GM18511 (cell line): Measurements from ENCODE around the gene ACTN2.

Source experiments
- ATAC-seq: cut with Tn5 transposase; IDR thresholded peaks from one replicate; pipeline ENCODE4 v1.9.1; 2021; ENCODE audit warnings: mild to moderate bottlenecking, moderate library complexity; ENCODE audit not compliant: unreplicated experiment

The ACTN2 gene

GRCh38 chr1:236734141-236734765, 48.0 kb downstream of the ACTN2 start:
- peak; percentile 59 for ATAC-seq

GRCh38 chr1:236736761-236737160, 50.5 kb downstream of the ACTN2 start:
- ATAC-seq = no peak

- ATAC-seq = no peak
Observed at GRCh38 chr1:236741753-236742152, 55.5 kb downstream of the ACTN2 start.

- ATAC-seq = no peak
Observed at GRCh38 chr1:236742421-236743160, 56.3 kb downstream of the ACTN2 start.

GRCh38 chr1:236744533-236744932, 58.2 kb downstream of the ACTN2 start:
- no peak for ATAC-seq

GRCh38 chr1:236746785-236747184, 60.5 kb downstream of the ACTN2 start:
- no peak for ATAC-seq

- no peak for ATAC-seq
Observed at GRCh38 chr1:236747311-236747985, 61.1 kb downstream of the ACTN2 start.

GRCh38 chr1:236748268-236748870, 62.1 kb downstream of the ACTN2 start:
- peak; percentile 55 for ATAC-seq

- no peak for ATAC-seq
Observed at GRCh38 chr1:236750928-236751327, 64.6 kb downstream of the ACTN2 start.

GRCh38 chr1:236751385-236751784, 65.1 kb downstream of the ACTN2 start:
- no peak for ATAC-seq

GRCh38 chr1:236751935-236752334, 65.6 kb downstream of the ACTN2 start:
- no peak for ATAC-seq

GRCh38 chr1:236753516-236753915, 67.2 kb downstream of the ACTN2 start:
- ATAC-seq = no peak

- ATAC-seq = no peak
Observed at GRCh38 chr1:236753964-236754363, 67.7 kb downstream of the ACTN2 start.

- ATAC-seq = no peak
Observed at GRCh38 chr1:236754525-236755210, 68.4 kb downstream of the ACTN2 start.

- ATAC-seq = no peak
Observed at GRCh38 chr1:236757640-236758039, 71.3 kb downstream of the ACTN2 start.

GRCh38 chr1:236759252-236759859, 73.1 kb downstream of the ACTN2 start:
- ATAC-seq = peak; percentile 84

GRCh38 chr1:236760480-236760879, 74.2 kb downstream of the ACTN2 start:
- no peak for ATAC-seq

GRCh38 chr1:236760986-236761385, 74.7 kb downstream of the ACTN2 start:
- ATAC-seq = no peak

GRCh38 chr1:236761397-236762132, 75.3 kb downstream of the ACTN2 start:
- ATAC-seq = no peak

GRCh38 chr1:236762410-236762809, 76.1 kb downstream of the ACTN2 start:
- no peak for ATAC-seq
